Progenitor cell of endocrine pancreas (in vitro differentiated cells): ENCODE measurements around the gene SLC41A3. TPM values are rescaled to one million over a fixed set of nuclear protein-coding genes. Genes with fewer than 3 reads are reported as not detected.

Source experiments
- DNase-seq: peaks from one replicate; pipeline ENCODE4 v3.0.0; 2021; ENCODE audit warnings: low spot score; ENCODE audit not compliant: unreplicated experiment
- H3K27ac Mint-ChIP-seq: 2 replicates; pipeline ENCODE4 v1.8.0; 2021; ENCODE audit warnings: mild to moderate bottlenecking, moderate library complexity, mixed read lengths
- H3K27me3 Mint-ChIP-seq: 2 replicates; pipeline ENCODE4 v1.8.0; 2021; ENCODE audit warnings: mixed read lengths
- H3K36me3 Mint-ChIP-seq: 2 replicates; pipeline ENCODE4 v1.8.0; 2022; ENCODE audit warnings: mixed read lengths; ENCODE audit not compliant: insufficient read depth
- H3K4me1 Mint-ChIP-seq: 2 replicates; pipeline ENCODE4 v1.8.0; 2021; ENCODE audit warnings: low read depth, mixed read lengths
- H3K4me3 Mint-ChIP-seq: 2 replicates; pipeline ENCODE4 v1.8.0; 2021; ENCODE audit warnings: low read depth, mild to moderate bottlenecking, moderate library complexity, mixed read lengths
- H3K9me3 Mint-ChIP-seq: 2 replicates; pipeline ENCODE4 v1.8.0; 2021; ENCODE audit warnings: low read depth, mixed read lengths
- total RNA-seq: library from RNA; stranded (reverse); gene quantifications from 2 replicates; pipeline ENCODE4 v1.2.1, GENCODE V29; 2021
- TF ChIP-seq, protein P1 (sequence below): fragments of 200-600 bp; sonication (generic); IDR thresholded peaks from one replicate; pipeline ENCODE4 v1.5.0; 2021; ENCODE audit warnings: antibody characterized with exemption, mild to moderate bottlenecking; ENCODE audit not compliant: unreplicated experiment

SLC41A3 gene
- total RNA-seq, 1 donor from 2014 or later, result 62.4 TPM

- peak; percentile 5 for DNase-seq
- Mint-ChIP-seq H3K36me3 (no peaks in the 10 kb centered on the region), H3K4me3 (no peak overlapping the region), H3K27me3 (no peaks in the 10 kb centered on the region), H3K4me1 (no peaks in the 10 kb centered on the region), H3K27ac (no peak overlapping the region), H3K9me3 (no peaks in the 10 kb centered on the region)
- TF ChIP-seq, protein P1, sequence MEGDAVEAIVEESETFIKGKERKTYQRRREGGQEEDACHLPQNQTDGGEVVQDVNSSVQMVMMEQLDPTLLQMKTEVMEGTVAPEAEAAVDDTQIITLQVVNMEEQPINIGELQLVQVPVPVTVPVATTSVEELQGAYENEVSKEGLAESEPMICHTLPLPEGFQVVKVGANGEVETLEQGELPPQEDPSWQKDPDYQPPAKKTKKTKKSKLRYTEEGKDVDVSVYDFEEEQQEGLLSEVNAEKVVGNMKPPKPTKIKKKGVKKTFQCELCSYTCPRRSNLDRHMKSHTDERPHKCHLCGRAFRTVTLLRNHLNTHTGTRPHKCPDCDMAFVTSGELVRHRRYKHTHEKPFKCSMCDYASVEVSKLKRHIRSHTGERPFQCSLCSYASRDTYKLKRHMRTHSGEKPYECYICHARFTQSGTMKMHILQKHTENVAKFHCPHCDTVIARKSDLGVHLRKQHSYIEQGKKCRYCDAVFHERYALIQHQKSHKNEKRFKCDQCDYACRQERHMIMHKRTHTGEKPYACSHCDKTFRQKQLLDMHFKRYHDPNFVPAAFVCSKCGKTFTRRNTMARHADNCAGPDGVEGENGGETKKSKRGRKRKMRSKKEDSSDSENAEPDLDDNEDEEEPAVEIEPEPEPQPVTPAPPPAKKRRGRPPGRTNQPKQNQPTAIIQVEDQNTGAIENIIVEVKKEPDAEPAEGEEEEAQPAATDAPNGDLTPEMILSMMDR, result no peak
Measured at GRCh38 chr3:126111566-126112475, 27.9 kb upstream of the SLC41A3 start.

GRCh38 chr3:126111126-126111551 lies 27.2 kb upstream of the SLC41A3 start:
- TF ChIP-seq, protein P1, result no peak
- peak; percentile 3 for DNase-seq
- no peaks in the 10 kb centered on the region for H3K27me3 Mint-ChIP-seq
- no peak overlapping the region for H3K4me3 Mint-ChIP-seq
- no peaks in the 10 kb centered on the region for H3K4me1 Mint-ChIP-seq
- no peak overlapping the region for H3K27ac Mint-ChIP-seq
- H3K36me3 Mint-ChIP-seq, result no peaks in the 10 kb centered on the region
- no peaks in the 10 kb centered on the region for H3K9me3 Mint-ChIP-seq

GRCh38 chr3:126110431-126111125 lies 26.7 kb upstream of the SLC41A3 start:
- Mint-ChIP-seq H3K27me3 (no peaks in the 10 kb centered on the region), H3K36me3 (no peaks in the 10 kb centered on the region), H3K9me3 (no peaks in the 10 kb centered on the region), H3K27ac (no peak overlapping the region), H3K4me3 (no peak overlapping the region), H3K4me1 (no peaks in the 10 kb centered on the region)
- TF ChIP-seq, protein P1, result no peak
- peak; percentile 3 for DNase-seq

DNA sequence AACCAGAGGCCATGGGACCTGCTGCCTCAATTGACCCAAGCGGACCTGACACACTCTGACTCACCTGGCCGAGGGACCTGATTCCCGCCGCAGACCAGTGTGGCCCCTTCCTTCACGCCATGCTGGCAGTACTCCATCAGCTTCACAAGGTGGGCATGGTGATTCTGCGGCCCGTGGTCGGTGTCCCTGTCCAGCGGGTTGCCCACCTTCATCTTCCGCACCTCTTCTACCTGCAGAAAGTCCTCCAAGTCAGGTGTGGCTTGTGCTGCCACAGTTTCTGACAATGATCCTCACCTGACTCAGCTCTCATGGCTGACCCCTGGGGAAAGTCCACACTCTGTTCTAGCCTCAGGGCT lies 25.9 kb upstream of the SLC41A3 start:
- Mint-ChIP-seq H3K4me1 (no peaks in the 10 kb centered on the region), H3K27ac (no peak overlapping the region), H3K36me3 (no peaks in the 10 kb centered on the region), H3K27me3 (no peaks in the 10 kb centered on the region), H3K4me3 (no peak overlapping the region), H3K9me3 (no peaks in the 10 kb centered on the region)
- DNase-seq, result peak; percentile 5
- TF ChIP-seq, protein P1, result no peak

DNA sequence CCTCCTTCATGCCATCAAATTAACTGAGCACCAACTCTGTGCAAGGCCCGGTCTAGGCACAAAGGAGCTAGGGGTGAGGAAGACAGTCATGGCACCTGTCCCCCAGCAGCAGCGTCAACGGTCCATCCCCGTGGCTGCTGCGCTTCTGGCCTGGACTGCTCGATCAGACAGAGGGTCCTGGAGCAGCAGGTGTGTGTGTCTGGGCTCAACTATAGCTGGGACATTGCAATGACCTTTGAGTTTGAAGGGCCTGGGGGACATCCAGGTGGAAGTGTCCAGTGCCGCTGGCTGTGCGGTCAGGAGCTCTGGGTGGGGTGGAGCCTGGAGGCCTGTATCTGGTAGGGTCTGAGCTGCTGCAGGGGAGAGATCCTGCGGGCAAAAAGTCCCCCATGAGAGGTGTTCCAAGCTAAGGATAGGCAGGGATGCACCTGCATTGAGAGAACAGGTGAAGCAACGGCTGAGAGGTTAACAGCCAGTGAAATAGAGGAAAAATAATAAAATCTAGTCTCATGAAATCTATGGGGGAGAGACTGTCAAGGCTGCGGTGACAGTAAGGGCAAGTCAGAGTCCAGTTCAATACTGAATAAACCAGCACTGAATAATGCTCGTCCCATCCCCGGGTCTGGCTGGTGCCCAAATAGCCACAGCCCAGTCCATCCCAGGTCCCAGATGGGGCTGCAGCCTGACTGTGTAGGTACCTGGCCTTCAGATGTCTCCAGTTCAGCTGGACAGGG lies 25.4 kb upstream of the SLC41A3 start:
- no peaks in the 10 kb centered on the region for H3K9me3 Mint-ChIP-seq
- no peaks in the 10 kb centered on the region for H3K36me3 Mint-ChIP-seq
- no peaks in the 10 kb centered on the region for H3K27me3 Mint-ChIP-seq
- H3K4me1 Mint-ChIP-seq, result no peaks in the 10 kb centered on the region
- TF ChIP-seq, protein P1, result no peak
- H3K27ac Mint-ChIP-seq, result no peak overlapping the region
- peak; percentile 8 for DNase-seq
- no peak overlapping the region for H3K4me3 Mint-ChIP-seq
